Activated T-helper 17 cell treated with anti-CD3 and anti-CD28 coated beads, Interleukin-2, amount 50 U/mL, for 72 hours (primary cell): ENCODE measurements around the gene QRFP. TPM values are rescaled to one million over a fixed set of nuclear protein-coding genes. Genes with fewer than 3 reads are reported as not detected.

Source experiments
- ATAC-seq: fragments of 150-1000 bp; cut with Tn5 transposase; replicated peaks from 2 replicates; pipeline ENCODE4 v1.10.0; 2021; ENCODE audit warnings: mild to moderate bottlenecking, moderate library complexity
- H3K27ac Mint-ChIP-seq: one replicate; pipeline ENCODE4 v1.8.0; 2022; ENCODE audit warnings: mixed read lengths
- H3K27me3 Mint-ChIP-seq: one replicate; pipeline ENCODE4 v1.8.0; 2022; ENCODE audit warnings: mixed read lengths
- H3K36me3 Mint-ChIP-seq: one replicate; pipeline ENCODE4 v1.8.0; 2022; ENCODE audit warnings: low read depth, mild to moderate bottlenecking, mixed read lengths
- H3K4me1 Mint-ChIP-seq: one replicate; pipeline ENCODE4 v1.8.0; 2022; ENCODE audit warnings: mixed read lengths
- H3K4me3 Mint-ChIP-seq: one replicate; pipeline ENCODE4 v1.8.0; 2022; ENCODE audit warnings: mild to moderate bottlenecking, mixed read lengths
- H3K9me3 Mint-ChIP-seq: one replicate; pipeline ENCODE4 v1.8.0; 2022; ENCODE audit warnings: mixed read lengths
- total RNA-seq, 2 donors: library from RNA; stranded (reverse); gene quantifications; one replicate each; pipeline ENCODE4 v1.2.3, GENCODE V29; 2022

QRFP gene
- total RNA-seq, 2 donors from 2014 or later, result not detected

DNA sequence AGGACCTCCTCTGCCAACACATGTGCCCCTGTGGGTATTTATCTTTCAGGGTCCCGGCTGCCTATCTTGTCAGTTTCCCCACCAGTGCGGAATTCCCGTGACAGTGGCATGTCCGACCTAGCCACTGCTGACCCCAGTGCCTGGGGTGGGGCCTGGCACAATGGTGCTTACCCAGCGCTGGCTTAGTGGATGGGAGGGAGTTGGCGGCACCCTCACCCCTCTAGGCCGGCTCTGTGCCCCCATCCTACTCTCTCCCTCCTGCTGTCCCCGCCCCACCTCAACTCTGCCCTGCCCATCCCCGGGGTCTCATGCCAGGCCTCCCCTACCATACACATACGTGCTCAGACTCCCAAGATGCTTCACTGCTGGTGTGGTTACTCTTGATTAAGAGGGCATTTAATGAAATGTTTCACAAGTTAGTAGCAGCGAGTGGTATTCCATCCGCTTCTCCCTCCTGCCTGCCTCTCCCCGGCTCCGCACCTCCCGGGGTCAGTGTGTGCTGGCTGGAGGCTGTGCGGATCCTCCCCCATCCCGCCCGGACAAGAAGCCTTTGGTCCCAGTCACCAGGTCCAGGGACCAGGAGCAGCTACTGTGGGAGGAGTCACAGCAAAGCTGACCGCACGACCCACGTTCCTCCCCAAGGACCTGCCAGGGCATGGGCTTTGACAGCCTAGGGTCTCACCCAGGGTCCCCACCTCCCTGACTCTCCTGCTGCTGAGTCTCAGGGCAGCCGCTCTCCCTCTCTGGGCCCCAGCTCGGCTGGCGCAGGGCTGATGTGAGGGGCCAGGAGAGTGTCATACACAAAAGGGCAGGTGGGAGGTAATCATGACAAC is 9.5 kb upstream of the QRFP start:
- no peaks in the 10 kb centered on the region for H3K4me1 Mint-ChIP-seq
- H3K27ac Mint-ChIP-seq, result no peak overlapping the region
- no peak for ATAC-seq
- H3K36me3 Mint-ChIP-seq, result no peaks in the 10 kb centered on the region
- H3K9me3 Mint-ChIP-seq, result no peaks in the 10 kb centered on the region
- peaks cover 4% of the 10 kb centered on the region for H3K27me3 Mint-ChIP-seq
- H3K4me3 Mint-ChIP-seq, result no peak overlapping the region

DNA sequence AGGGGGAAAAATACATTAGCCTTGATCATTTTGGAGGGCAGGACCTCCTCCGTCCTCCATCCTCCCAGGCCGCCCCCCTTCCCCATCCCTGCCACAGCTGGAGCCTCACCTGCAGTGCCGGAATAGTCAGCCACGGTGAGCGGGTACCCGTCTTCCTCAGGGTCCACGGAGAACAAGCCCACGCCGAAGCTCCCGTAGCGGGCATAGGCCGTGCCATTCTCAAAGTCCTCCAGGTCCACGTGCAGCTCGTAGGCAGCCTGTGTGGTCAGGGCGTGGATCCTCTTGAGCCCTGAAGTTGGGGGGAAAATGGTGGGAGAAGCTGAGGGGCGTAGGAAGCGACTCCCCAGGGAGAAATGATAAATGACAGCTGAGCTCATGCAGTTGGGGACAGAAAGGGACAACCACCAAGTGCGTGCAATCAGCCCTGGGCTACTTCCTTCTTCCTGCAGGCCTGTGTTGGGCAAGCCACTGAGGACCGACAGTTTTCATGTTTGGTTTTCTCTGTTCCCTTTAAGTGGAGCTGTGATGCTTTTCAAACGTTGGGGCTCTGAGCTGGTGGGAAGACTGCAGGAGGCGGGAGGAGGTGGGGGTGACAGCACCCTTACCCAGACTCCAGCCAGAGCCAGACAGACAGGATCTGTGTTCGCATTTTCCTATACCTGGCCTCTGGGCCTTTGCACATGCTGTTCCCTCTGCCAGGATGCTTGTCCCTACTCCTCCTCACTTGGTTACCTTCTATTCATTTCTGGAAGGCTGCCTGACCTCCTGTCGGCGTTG is 8.7 kb upstream of the QRFP start:
- no peak for ATAC-seq
- H3K9me3 Mint-ChIP-seq, result no peaks in the 10 kb centered on the region
- no peak overlapping the region for H3K4me3 Mint-ChIP-seq
- no peak overlapping the region for H3K27ac Mint-ChIP-seq
- H3K4me1 Mint-ChIP-seq, result no peaks in the 10 kb centered on the region
- no peaks in the 10 kb centered on the region for H3K36me3 Mint-ChIP-seq
- peaks cover 4% of the 10 kb centered on the region for H3K27me3 Mint-ChIP-seq

DNA sequence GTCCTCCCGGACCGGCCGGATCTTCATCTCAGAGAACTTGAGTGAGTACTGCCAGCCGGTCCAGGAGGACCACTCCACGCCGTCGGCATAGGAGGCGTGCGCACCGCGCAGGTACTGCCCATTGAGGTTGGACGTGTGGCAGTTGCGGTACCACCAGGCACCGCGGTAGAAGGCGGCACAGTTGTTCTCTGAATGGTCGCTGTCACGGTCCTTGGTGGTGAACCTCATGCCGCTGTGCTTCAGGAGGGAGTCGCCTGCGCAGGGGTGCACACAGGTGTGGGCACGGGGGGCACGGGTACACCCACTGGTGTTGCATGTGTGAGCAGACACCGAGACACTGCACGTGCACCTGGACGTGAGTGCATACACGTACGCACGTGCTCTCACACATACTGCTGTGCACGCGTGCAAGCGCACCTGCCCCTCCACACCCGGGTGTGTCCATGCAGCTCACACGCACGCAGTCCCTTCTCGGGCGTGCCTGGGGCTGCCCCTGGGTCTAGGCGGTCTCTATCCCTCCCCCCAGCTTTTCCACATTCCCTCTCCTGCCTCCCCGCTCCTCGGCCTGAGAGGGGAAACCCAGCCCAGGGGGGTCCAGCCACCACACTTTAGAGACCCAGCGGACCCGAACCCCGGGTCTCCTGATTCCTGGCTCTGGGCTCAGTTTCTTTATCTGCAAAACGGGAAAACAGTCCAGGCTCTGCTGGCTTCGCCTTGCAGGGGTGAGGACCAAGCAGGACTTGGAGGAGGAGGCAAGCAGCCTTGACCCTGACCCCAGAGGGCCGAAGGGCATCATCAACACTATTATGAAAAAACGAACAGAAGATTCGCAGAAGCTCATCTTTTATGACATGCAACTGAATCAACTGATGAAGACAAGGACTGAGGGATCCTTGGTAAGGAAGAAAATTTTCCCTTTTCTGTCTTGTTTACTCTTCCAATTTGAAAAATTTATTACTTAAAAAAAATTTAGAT is 7.7 kb upstream of the QRFP start:
- no peaks in the 10 kb centered on the region for H3K4me1 Mint-ChIP-seq
- no peak overlapping the region for H3K27ac Mint-ChIP-seq
- H3K27me3 Mint-ChIP-seq, result peaks cover 4% of the 10 kb centered on the region
- no peak overlapping the region for H3K4me3 Mint-ChIP-seq
- no peaks in the 10 kb centered on the region for H3K36me3 Mint-ChIP-seq
- no peaks in the 10 kb centered on the region for H3K9me3 Mint-ChIP-seq
- ATAC-seq, result no peak

DNA sequence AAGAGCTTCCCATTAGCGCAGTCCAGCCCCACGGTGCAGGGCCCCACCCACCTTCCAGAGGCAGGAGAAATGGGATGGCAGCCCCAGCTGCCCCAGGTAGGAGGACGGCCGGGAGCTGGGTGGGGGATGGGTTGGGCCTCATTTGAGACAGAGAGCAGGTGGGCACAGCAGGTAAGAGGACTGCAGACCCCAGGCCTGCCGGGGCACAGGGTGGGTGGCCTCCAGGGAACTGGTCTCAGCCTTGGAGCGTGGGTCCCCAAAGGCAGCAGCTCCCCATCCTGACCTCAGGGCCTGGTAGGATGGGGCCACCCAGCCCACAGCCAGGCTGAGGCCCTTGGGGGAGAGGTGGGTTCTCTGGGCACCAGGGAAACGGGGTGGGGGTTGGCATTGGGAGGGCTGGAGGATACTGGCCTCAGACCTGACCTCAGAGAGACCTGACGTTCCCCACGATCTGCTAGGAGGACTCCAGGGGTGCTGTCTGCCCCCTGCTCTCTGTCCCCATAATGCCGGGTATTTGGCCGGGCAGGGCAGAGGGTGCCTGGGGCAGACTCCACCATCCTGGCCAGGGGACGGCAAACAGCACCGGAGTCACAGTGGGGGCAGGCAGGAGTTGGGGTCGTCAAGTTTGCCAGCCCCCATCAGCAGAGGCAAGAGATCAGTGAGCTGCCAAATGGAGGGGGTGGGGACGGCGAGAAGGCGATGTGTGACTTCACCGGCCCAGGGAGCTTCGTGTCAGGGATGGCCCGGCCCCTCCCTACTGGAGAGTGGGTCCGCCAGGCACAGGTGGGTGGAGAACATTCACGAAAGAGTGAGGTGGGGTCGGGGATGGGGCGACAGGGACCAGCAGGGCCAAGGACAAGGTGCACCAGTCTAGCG is 6.8 kb upstream of the QRFP start:
- Mint-ChIP-seq H3K27ac (no peak overlapping the region), H3K4me3 (no peak overlapping the region), H3K9me3 (no peaks in the 10 kb centered on the region), H3K4me1 (no peaks in the 10 kb centered on the region), H3K36me3 (no peaks in the 10 kb centered on the region), H3K27me3 (peaks cover 4% of the 10 kb centered on the region)
- no peak for ATAC-seq

DNA sequence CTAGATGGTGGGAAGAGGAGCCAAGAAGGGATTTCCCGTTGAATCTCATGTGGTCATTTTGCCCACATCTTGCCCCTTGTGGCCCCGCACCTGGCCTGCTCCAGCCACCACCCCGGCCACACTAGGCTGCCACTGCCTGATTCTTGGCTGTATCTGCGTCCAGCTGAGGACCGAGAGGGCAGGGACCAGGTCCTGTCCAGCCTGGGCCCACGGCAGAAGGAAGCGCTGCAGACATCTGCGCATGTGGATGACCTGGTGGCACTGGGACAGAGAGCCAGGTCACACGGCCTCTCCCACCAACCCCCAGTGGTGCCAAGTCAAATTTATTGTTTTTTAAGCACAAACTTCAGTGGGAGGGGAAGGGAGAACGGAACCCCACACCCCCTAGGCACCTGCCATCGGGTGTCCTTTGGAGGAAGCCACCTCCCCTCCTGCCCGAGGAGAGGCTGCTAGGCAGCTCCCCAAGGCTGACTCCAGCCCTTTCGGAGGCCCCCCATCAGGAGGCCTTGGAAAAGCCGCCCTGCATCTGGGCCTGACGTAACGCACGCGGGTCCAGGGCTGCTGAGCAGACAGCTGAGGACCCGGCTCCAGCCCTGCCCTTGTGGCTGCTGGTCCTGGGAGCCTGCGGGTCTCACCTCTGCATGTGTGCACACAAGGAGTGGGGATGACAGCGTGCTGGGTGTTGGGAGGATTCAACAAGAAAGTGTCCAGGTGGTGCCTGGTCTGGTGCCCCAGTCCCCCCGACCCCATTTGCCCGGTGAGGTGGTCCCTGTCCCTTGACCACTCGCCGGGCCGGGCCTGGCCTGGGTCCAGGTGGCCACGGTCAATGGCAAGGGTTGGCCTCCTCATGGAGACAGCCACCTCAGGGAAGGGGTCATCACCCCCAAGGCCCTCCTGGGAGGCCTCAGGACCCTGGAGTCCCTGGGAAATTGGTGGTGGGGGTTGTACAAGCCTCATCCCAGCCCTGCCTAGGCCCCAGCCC is 5.9 kb upstream of the QRFP start:
- Mint-ChIP-seq H3K27me3 (no peaks in the 10 kb centered on the region), H3K4me3 (no peak overlapping the region), H3K9me3 (no peaks in the 10 kb centered on the region), H3K36me3 (no peaks in the 10 kb centered on the region), H3K4me1 (no peaks in the 10 kb centered on the region), H3K27ac (no peak overlapping the region)
- no peak for ATAC-seq

DNA sequence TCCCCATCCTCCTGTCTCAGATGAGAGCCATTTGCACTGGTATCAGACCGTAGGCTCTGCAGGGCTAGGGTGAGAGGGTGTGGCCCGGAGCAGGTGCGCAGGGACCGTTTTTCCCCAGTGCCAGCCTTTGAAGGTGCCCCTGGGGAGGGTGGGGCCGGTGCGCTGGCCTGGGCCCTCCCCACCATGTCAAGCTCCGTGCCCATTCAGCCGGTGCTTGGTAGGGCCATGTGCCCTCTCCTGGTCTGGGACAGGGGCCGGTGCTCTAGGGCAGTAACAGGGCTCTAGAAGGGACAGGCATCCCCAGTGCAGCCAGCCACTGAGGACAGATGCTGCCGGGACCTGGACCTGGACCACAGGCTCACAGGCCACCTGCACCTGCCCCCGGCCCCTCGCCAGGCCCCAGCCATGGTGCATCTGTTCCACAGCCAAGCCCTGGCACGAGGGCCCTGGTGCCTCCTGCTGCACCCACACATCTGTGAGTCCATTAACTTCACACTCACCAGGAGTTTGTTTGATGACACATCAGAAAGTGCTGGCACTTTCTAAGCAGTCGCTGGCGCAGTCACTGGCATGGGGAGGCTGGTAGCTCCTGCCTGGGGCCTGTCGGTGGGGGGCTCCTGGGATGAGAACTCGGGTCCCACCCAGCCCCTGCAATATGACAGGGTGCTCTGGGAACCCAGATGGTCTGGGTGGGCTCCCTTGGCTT is 5.0 kb upstream of the QRFP start:
- Mint-ChIP-seq H3K36me3 (no peaks in the 10 kb centered on the region), H3K9me3 (no peaks in the 10 kb centered on the region), H3K4me1 (no peaks in the 10 kb centered on the region), H3K27me3 (no peaks in the 10 kb centered on the region), H3K4me3 (no peak overlapping the region), H3K27ac (no peak overlapping the region)
- no peak for ATAC-seq

DNA sequence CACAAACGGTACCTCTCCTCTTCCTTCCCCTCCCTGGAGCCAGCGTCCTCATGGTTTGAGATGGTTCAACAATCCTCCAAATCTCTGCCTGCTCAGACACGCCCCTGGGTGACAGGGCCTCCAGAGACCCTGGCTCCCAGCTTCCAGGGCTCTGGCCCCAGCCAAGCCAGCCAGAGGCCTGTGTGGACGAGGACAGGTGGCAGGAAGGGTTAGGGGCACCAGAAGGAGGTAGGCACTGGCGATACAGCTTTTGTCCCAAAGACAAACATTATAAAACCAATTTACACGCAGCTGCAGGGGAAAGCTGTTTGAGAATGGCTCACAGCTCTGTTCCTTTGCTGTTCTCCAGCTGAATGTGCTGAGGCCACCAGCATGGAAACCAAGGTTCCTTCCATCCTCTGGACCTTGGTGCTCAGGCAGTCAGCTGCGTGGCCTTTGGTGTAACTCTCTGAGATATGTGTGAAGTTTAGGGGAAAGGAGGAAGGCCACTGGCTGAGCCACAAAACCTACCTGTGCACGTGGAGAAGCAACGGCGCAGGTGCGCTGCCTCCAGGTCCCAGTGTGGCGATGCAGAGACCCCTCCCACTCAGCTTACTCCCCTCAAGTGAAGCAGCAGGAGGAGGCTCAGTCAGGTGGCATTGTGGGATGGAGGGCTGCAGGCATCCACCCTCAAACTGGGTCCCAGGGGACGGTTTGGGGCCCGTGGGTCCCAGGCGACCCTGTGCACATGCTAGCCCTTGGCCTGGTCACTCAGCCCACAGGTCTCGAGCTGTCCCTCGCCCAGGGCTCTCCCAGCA is 4.3 kb upstream of the QRFP start:
- Mint-ChIP-seq H3K27me3 (no peaks in the 10 kb centered on the region), H3K9me3 (no peaks in the 10 kb centered on the region), H3K27ac (no peak overlapping the region), H3K36me3 (no peaks in the 10 kb centered on the region), H3K4me1 (no peaks in the 10 kb centered on the region), H3K4me3 (no peak overlapping the region)
- ATAC-seq, result no peak

DNA sequence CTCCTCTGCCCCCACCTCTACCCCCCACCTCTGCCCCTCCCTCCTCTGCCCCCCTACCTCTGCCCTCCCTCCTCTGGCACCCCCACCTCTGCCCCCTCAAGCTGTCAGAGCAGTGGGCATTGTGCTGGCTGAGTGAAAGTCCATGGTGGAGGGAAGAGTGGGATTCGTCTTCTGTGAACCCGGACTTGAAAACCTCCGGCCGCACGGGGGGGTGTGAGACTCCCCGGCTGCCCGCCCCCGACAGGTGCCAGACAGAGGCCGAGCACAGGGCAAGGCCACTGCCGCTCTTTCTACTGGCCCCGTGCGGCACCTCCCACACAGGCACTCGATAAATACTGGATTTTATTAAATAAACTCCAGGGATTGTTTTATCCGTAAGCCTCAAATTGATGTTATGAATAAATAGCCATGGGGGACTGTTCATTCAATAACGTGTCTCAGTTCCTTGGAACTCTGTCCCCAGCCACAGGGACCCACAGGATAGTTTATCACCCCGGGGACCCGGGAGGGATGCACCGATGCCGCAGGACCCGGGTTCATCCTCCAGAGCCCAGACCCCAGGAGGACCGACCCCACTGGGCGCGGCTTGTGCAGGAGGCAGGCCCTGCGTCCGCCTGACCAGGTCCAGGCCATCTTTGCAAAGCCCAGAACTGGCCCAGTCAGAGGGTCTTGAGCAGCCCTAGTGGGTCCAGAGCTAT is 2.6 kb upstream of the QRFP start:
- Mint-ChIP-seq H3K4me1 (no peaks in the 10 kb centered on the region), H3K4me3 (no peak overlapping the region), H3K9me3 (no peaks in the 10 kb centered on the region), H3K27ac (no peak overlapping the region), H3K36me3 (no peaks in the 10 kb centered on the region), H3K27me3 (no peaks in the 10 kb centered on the region)
- ATAC-seq, result no peak

DNA sequence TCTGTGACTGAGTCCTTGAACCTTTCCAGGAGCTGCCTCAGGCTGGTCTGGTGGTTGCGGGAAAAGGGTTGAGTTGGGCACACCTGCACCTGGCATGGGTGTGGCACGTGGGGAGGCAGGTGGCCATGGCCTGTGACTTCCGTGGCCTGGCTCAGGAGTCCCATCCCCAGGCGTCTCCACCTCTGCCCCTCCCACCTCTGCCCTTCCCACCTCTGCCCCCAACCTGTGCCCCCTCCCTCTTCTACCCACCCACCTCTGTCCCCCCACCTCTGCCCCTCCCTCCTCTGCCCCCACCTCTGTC is 1.9 kb upstream of the QRFP start:
- no peak overlapping the region for H3K27ac Mint-ChIP-seq
- no peak for ATAC-seq
- H3K4me1 Mint-ChIP-seq, result no peaks in the 10 kb centered on the region
- no peaks in the 10 kb centered on the region for H3K9me3 Mint-ChIP-seq
- no peaks in the 10 kb centered on the region for H3K27me3 Mint-ChIP-seq
- no peak overlapping the region for H3K4me3 Mint-ChIP-seq
- H3K36me3 Mint-ChIP-seq, result no peaks in the 10 kb centered on the region

DNA sequence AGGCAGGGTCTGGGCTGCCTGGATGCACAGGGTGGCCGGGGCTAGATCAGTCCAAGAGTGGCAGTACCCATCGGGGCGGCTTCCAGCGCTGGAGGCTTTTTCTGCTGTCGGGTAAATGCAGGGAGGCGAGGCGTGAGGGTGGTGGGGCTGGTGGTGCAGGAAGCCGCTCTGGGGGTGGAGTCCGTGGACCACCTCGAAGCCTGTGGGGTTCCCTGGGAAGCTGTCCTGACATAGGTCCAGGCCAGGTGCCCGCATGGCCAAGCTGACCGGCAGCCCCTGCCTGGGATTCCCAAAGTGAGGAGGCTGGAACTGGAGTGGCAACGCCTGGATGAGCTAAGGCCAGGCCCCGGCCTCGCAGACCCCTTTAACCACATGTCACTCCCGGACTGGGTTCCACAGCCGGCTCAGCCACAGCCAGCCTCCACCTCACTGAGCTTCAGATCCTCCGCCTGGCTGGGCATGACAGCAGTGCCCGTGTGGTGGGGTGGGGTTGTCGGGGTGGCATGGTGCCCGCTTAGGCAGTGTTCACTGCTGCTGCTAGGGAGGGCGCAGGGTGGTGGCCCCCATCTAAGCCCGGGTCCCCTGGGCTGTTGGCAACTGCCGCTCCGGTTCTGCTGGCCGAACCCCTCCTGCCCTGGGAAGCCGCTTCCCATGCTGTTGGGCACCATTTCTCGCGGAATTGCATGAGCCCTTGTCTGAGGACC is 1.4 kb upstream of the QRFP start:
- no peak for ATAC-seq
- H3K4me1 Mint-ChIP-seq, result no peaks in the 10 kb centered on the region
- H3K9me3 Mint-ChIP-seq, result no peaks in the 10 kb centered on the region
- H3K36me3 Mint-ChIP-seq, result no peaks in the 10 kb centered on the region
- no peak overlapping the region for H3K4me3 Mint-ChIP-seq
- H3K27me3 Mint-ChIP-seq, result no peaks in the 10 kb centered on the region
- no peak overlapping the region for H3K27ac Mint-ChIP-seq

DNA sequence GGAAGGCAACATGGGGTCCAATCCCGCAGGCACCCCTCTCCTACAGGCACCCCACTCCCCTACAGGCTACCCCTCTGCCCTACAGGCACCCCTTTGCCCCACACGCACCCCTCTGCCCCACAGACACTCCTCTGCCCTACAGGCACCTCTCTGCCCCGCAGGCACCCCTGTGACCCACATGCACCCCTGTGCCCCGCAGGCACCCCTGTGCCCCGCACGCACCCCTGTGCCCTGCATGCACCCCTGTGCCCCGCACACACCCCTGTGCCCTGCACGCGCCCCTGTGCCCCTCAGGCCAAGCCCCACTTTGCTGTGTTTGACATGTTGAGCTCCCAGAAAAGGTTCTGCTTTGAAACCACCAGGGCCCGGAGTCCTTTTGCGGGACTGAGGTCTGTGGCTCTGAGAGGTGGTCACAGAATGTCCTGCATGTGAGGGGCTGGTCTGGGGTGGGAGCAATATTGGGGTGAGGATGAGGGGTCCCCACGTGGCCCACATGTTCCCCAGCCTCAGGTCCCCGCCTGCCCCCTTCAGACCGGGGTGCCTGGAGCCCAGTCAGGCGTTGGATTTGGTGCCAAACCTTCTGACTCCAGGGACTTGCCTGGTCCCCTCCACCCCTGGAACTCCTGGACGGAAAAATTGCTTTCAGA is 616 bp upstream of the QRFP start:
- Mint-ChIP-seq H3K4me1 (no peaks in the 10 kb centered on the region), H3K9me3 (no peaks in the 10 kb centered on the region), H3K36me3 (no peaks in the 10 kb centered on the region), H3K4me3 (no peak overlapping the region), H3K27me3 (no peaks in the 10 kb centered on the region), H3K27ac (no peak overlapping the region)
- ATAC-seq, result no peak
